OCI-LY7 (cell line): Measurements from ENCODE around the gene HOXD4. TPM values are rescaled to one million over a fixed set of nuclear protein-coding genes. Genes with fewer than 3 reads are reported as not detected.

ENCODE experiments used
- BruUV-seq: library from RNA; stranded (reverse); fragments of 400-500 nt; replicated peaks from 2 replicates; lab custom pipeline; 2021; lab: Mats Ljungman, UMichigan
- CTCF ChIA-PET: fragments of 300-600 bp; sonication (Branson Sonifier 250); formaldehyde crosslinking; loops from one replicate; lab custom pipeline; 2022; ENCODE audit warnings: antibody characterized with exemption; ENCODE audit not compliant: unreplicated experiment; lab: Charles Lee
- POLR2A ChIA-PET: fragments of 300-600 bp; sonication (Branson Sonifier 250); formaldehyde crosslinking; loops from one replicate; lab custom pipeline; 2022; ENCODE audit warnings: antibody characterized with exemption; lab: Charles Lee
- DNase-seq: peaks from one replicate; pipeline ENCODE4 v3.0.0-alpha.2; 2015; ENCODE audit warnings: low spot score
- H2AFZ ChIP-seq: fragments of 200-600 bp; sonication (generic), shearing (Covaris generic); 2 replicates; pipeline ENCODE4 v1.6.1; 2014; ENCODE audit warnings: mild to moderate bottlenecking, antibody characterized with exemption, low read length, moderate library complexity
- H3K27ac ChIP-seq: fragments of 200-600 bp; sonication (generic); 2 replicates; pipeline ENCODE4 v1.5.1; 2014; ENCODE audit warnings: mixed run types, low read depth, mild to moderate bottlenecking, moderate library complexity, low read length, inconsistent platforms; ENCODE audit not compliant: poor library complexity, severe bottlenecking
- H3K36me3 ChIP-seq: fragments of 200-600 bp; sonication (generic); 2 replicates; pipeline ENCODE4 v1.6.1; 2014; ENCODE audit warnings: mild to moderate bottlenecking, antibody characterized with exemption, low read length, moderate library complexity, mixed read lengths; ENCODE audit not compliant: insufficient read depth
- H3K4me1 ChIP-seq: fragments of 200-600 bp; sonication (generic); 2 replicates; pipeline ENCODE4 v1.5.1; 2014; ENCODE audit warnings: mild to moderate bottlenecking, low read length; ENCODE audit not compliant: insufficient read depth, poor library complexity, severe bottlenecking
- H3K4me2 ChIP-seq: fragments of 200-600 bp; sonication (generic); 2 replicates; pipeline ENCODE4 v1.6.1; 2014; ENCODE audit warnings: mild to moderate bottlenecking, low read length
- H3K4me3 ChIP-seq: fragments of 200-600 bp; sonication (generic); 2 replicates; pipeline ENCODE4 v1.5.1; 2014; ENCODE audit warnings: mild to moderate bottlenecking, low read depth, low read length; ENCODE audit not compliant: poor library complexity, severe bottlenecking
- H3K79me2 ChIP-seq: fragments of 200-600 bp; sonication (generic); 2 replicates; pipeline ENCODE4 v1.6.1; 2016; ENCODE audit warnings: low read depth, mild to moderate bottlenecking, low read length, moderate library complexity, mixed read lengths; ENCODE audit not compliant: insufficient read depth
- H3K9me2 ChIP-seq: fragments of 200-600 bp; sonication (generic); 2 replicates; pipeline ENCODE4 v1.6.1; 2016; ENCODE audit warnings: mild to moderate bottlenecking, low read length, mixed read lengths; ENCODE audit not compliant: insufficient read depth
- H3K9me3 ChIP-seq: fragments of 200-600 bp; sonication (generic); 2 replicates; pipeline ENCODE4 v1.6.1; 2014; ENCODE audit warnings: mild to moderate bottlenecking, mixed run types, low read length, mixed read lengths
- H4K20me1 ChIP-seq: fragments of 200-600 bp; sonication (generic); 2 replicates; pipeline ENCODE4 v1.6.1; 2014; ENCODE audit warnings: mild to moderate bottlenecking, antibody characterized with exemption, low read length, moderate library complexity, mixed read lengths; ENCODE audit not compliant: insufficient read depth
- EZH2phosphoT487 ChIP-seq: fragments of 200-600 bp; sonication (generic); IDR thresholded peaks from 2 replicates; pipeline ENCODE4 v1.6.1; 2018; ENCODE audit warnings: low read depth, borderline replicate concordance, mild to moderate bottlenecking, mixed run types, antibody characterized with exemption, low read length, moderate library complexity, mixed read lengths
- intact Hi-C: fragments of 100-400 bp; cut with micrococcal nuclease; formaldehyde crosslinking; loops from one replicate; pipeline ENCODE4 v1.10.0; 2022; ENCODE audit not compliant: unreplicated experiment
- total RNA-seq, 2 experiments: library from RNA; depleted of rRNA in 1 of 2; stranded (reverse); fragments of >200 nt in 1 of 2; shearing (Covaris generic) in 1 of 2; gene quantifications; 2 replicates each; pipeline ENCODE4 v1.2.3, GENCODE V29; 2014 to 2022
- TF ChIP-seq, protein P1 (sequence below): fragments of 200-600 bp; sonication (generic); conservative IDR thresholded peaks from 2 replicates; pipeline ENCODE4 v1.5.1; 2014; ENCODE audit warnings: mild to moderate bottlenecking, antibody characterized with exemption, low read length, moderate library complexity, mixed read lengths

The HOXD4 gene
- total RNA-seq, 2 experiments from 2014 or later: not detected

DNA sequence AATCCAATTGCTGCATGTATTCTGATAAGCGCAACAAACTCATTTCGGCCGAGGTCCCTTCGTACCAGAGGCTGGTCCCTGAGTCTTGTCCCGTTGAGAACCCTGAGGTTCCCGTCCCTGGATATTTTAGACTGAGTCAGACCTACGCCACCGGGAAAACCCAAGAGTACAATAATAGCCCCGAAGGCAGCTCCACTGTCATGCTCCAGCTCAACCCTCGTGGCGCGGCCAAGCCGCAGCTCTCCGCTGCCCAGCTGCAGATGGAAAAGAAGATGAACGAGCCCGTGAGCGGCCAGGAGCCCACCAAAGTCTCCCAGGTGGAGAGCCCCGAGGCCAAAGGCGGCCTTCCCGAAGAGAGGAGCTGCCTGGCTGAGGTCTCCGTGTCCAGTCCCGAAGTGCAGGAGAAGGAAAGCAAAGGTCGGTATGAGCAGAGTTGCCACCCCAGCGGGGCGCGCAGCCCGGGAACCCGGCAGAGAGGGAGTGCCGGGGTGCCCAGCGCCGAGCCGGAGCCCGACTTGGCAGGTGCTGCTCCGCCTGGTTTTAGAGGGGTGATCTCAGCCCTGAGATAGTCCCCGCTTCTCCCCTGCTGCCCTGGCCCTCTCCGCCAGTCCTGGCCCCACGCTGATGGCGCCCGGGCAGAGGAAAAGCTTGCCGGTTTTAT, 34.1 kb upstream of the HOXD4 start:
- no peak for TF ChIP-seq EZH2phosphoT487
- TF ChIP-seq, protein P1, sequence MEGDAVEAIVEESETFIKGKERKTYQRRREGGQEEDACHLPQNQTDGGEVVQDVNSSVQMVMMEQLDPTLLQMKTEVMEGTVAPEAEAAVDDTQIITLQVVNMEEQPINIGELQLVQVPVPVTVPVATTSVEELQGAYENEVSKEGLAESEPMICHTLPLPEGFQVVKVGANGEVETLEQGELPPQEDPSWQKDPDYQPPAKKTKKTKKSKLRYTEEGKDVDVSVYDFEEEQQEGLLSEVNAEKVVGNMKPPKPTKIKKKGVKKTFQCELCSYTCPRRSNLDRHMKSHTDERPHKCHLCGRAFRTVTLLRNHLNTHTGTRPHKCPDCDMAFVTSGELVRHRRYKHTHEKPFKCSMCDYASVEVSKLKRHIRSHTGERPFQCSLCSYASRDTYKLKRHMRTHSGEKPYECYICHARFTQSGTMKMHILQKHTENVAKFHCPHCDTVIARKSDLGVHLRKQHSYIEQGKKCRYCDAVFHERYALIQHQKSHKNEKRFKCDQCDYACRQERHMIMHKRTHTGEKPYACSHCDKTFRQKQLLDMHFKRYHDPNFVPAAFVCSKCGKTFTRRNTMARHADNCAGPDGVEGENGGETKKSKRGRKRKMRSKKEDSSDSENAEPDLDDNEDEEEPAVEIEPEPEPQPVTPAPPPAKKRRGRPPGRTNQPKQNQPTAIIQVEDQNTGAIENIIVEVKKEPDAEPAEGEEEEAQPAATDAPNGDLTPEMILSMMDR: no peak
- Histone ChIP-seq H3K27ac (no peak overlapping the region), H4K20me1 (no peaks in the 10 kb centered on the region), H3K79me2 (no peaks in the 10 kb centered on the region), H3K4me3 (no peak overlapping the region), H3K9me2 (no peaks in the 10 kb centered on the region), H3K9me3 (no peaks in the 10 kb centered on the region), H3K36me3 (no peaks in the 10 kb centered on the region), H3K4me2 (no peak overlapping the region), H2AFZ (no peak overlapping the region), H3K4me1 (no peaks in the 10 kb centered on the region)
- no peak for DNase-seq
- POLR2A ChIA-PET: no interaction called here
- CTCF ChIA-PET: no interaction called here
- intact Hi-C loops: no loop called here
- BruUV-seq: no TSS peak

DNA sequence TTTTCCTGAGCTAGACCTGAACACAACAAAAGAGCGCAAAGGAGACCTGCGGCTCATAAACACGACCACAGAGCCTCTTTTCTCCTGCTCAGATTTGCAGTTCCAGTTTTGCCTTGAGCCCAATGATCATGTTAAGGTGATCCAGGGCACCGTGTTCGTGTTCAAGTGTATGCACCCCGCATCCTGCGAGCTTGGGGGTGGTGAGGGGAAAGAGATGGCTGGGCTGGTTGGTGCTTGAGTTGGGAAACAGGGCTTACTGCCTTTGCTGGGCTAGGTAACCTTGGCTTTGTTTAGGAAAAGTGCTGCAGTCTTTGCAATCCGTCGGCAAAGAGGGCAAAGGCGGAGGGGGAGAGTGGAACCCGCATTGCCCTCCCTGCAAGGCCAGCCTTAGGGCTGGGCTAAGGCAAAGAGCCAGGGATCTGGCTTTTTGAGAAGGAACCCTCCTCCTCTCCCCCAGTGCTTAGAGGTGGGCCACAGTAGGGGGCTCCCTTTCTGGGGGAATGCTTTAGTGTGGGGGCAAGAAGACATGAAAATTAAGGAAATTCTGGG, 33.5 kb upstream of the HOXD4 start:
- ChIA-PET POLR2A (no interaction called here), CTCF (no interaction called here)
- Histone ChIP-seq H3K79me2 (no peaks in the 10 kb centered on the region), H3K36me3 (no peaks in the 10 kb centered on the region), H3K9me3 (no peaks in the 10 kb centered on the region), H3K27ac (no peak overlapping the region), H2AFZ (no peak overlapping the region), H3K4me2 (no peak overlapping the region), H3K9me2 (no peaks in the 10 kb centered on the region), H4K20me1 (no peaks in the 10 kb centered on the region), H3K4me1 (no peaks in the 10 kb centered on the region), H3K4me3 (no peak overlapping the region)
- TF ChIP-seq EZH2phosphoT487: no peak
- TF ChIP-seq, protein P1: no peak
- no peak for DNase-seq
- intact Hi-C loops: no loop called here
- BruUV-seq: no TSS peak

DNA sequence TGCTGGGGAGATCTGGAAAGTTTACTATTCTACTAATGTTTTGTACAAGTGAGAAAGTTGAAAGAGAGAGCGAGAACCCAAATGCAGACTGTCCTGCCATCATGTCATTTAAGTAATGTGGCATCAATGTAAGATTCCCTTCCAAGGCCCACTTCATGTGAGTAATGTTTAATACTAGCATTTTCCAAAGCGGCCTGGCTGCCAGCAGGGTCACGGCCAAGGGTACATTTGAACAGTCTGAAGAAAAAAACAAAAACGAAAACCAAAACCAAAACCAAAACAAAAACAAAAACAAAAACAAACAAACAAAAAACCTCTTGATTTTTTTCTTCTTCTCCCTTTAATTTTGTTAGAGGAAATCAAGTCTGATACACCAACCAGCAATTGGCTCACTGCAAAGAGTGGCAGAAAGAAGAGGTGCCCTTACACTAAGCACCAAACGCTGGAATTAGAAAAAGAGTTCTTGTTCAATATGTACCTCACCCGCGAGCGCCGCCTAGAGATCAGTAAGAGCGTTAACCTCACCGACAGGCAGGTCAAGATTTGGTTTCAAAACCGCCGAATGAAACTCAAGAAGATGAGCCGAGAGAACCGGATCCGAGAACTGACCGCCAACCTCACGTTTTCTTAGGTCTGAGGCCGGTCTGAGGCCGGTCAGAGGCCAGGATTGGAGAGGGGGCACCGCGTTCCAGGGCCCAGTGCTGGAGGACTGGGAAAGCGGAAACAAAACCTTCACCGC, 32.6 kb upstream of the HOXD4 start:
- CTCF ChIA-PET: no interaction called here
- DNase-seq: peak; percentile 50
- H3K36me3 ChIP-seq: no peaks in the 10 kb centered on the region
- intact Hi-C loops: no loop called here
- no peak overlapping the region for H3K27ac ChIP-seq
- POLR2A ChIA-PET: no interaction called here
- H3K4me3 ChIP-seq: no peak overlapping the region
- no peak overlapping the region for H2AFZ ChIP-seq
- H3K79me2 ChIP-seq: no peaks in the 10 kb centered on the region
- H3K9me3 ChIP-seq: no peaks in the 10 kb centered on the region
- BruUV-seq: no TSS peak
- no peaks in the 10 kb centered on the region for H3K4me1 ChIP-seq
- H3K4me2 ChIP-seq: no peak overlapping the region
- TF ChIP-seq, protein P1: peak; percentile 83
- TF ChIP-seq EZH2phosphoT487: no peak
- H4K20me1 ChIP-seq: no peaks in the 10 kb centered on the region
- no peaks in the 10 kb centered on the region for H3K9me2 ChIP-seq
